ENCODE results near the gene SAMD14. TPM values are rescaled to one million over a fixed set of nuclear protein-coding genes. Genes with fewer than 3 reads are reported as not detected.

Gene SAMD14
- total and polyA plus RNA-seq, 2 donors (not counting 1 experiment from before 2014, with no cell fraction given), result 2.1 to 3.8 TPM

DNA sequence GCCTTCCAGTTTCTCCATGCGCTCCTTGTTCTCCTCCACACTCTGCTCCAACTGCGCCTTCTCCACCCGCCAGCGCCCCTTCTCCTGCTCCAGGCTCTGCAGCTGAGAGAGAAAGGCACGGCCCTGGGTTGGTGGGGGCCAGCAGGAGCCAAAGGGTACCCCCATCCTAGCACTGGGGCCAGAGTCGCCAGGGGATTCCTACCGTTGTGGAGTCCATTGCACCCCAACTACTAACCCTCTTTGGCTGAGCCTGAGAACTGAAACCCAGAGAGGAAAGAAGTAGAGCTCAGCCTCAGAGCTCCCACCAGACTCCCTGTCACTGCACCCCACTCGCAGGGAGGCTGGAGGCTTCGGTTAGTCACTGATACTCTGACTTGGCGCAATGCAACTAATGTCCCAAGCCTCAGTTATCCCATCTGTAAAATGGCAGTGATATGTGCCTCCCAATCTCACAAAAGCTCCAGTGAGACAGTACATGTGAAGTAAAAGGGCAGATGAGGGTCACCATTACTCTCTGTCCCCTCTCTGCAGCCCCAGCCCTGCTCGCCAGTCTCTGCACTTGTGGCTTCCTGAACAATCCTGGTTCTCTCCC is 6.2 kb upstream of the SAMD14 start:
- Histone ChIP-seq H4K20me1 (ENCODE audit: control insufficient read depth, extremely low read depth, insufficient read depth, low read length) (no peaks in the 10 kb centered on the region), H3K27ac (ENCODE audit: insufficient read depth, low read length) (no peak overlapping the region), H3K9ac (ENCODE audit: insufficient read depth, low read length) (no peak overlapping the region), H3K4me2 (ENCODE audit: extremely low read depth, insufficient read depth, low read length) (no peak overlapping the region), H3K9me3 (ENCODE audit: control insufficient read depth, insufficient read depth, low read depth, low read length) (no peaks in the 10 kb centered on the region), H3K36me3 (ENCODE audit: control insufficient read depth, insufficient read depth, low read length) (peaks cover 48% of the 10 kb centered on the region), H2AFZ (ENCODE audit: low read length) (no peak overlapping the region), H3K79me2 (ENCODE audit: control insufficient read depth, insufficient read depth, low read length) (no peaks in the 10 kb centered on the region), H3K4me3 (replicated peaks in 1 of 4; ENCODE audit: control extremely low read depth in 1 of 4, insufficient read depth in 1 of 4, low read depth in 3 of 4, low read length in 4 of 4) (no peak overlapping the region), H3K27me3 (ENCODE audit: control insufficient read depth, insufficient read depth, low read length) (no peaks in the 10 kb centered on the region), H3K4me1 (ENCODE audit: control insufficient read depth, extremely low read depth, insufficient read depth, low read length) (peaks cover 14% of the 10 kb centered on the region)
- no peak for DNase-seq (ENCODE audit: low read depth in 2 of 2)
- no peak for TF ChIP-seq EZH2 (IDR thresholded peaks at IDR 0.05; ENCODE audit: low read length, missing control alignments)
- TF ChIP-seq CTCF (conservative IDR thresholded peaks at IDR 0.05 in 1 of 2, IDR thresholded peaks at IDR 0.05 in 1 of 2; ENCODE audit: low read depth in 1 of 2, low read length in 2 of 2), result no peak

GRCh38 chr17:50135316-50136095 is 5.5 kb upstream of the SAMD14 start:
- no peak for DNase-seq (ENCODE audit: low read depth in 2 of 2)
- Histone ChIP-seq H3K79me2 (ENCODE audit: control insufficient read depth, insufficient read depth, low read length) (no peaks in the 10 kb centered on the region), H3K27ac (ENCODE audit: insufficient read depth, low read length) (no peak overlapping the region), H3K4me3 (replicated peaks in 1 of 4; ENCODE audit: control extremely low read depth in 1 of 4, insufficient read depth in 1 of 4, low read depth in 3 of 4, low read length in 4 of 4) (no peak overlapping the region), H3K9me3 (ENCODE audit: control insufficient read depth, insufficient read depth, low read depth, low read length) (no peaks in the 10 kb centered on the region), H3K4me1 (ENCODE audit: control insufficient read depth, extremely low read depth, insufficient read depth, low read length) (peaks cover 14% of the 10 kb centered on the region), H4K20me1 (ENCODE audit: control insufficient read depth, extremely low read depth, insufficient read depth, low read length) (no peaks in the 10 kb centered on the region), H3K36me3 (ENCODE audit: control insufficient read depth, insufficient read depth, low read length) (peaks cover 41% of the 10 kb centered on the region), H3K27me3 (ENCODE audit: control insufficient read depth, insufficient read depth, low read length) (no peaks in the 10 kb centered on the region), H2AFZ (ENCODE audit: low read length) (no peak overlapping the region), H3K4me2 (ENCODE audit: extremely low read depth, insufficient read depth, low read length) (no peak overlapping the region), H3K9ac (ENCODE audit: insufficient read depth, low read length) (no peak overlapping the region)
- TF ChIP-seq CTCF (conservative IDR thresholded peaks at IDR 0.05 in 1 of 2, IDR thresholded peaks at IDR 0.05 in 1 of 2; ENCODE audit: low read depth in 1 of 2, low read length in 2 of 2) (no peak), EZH2 (IDR thresholded peaks at IDR 0.05; ENCODE audit: low read length, missing control alignments) (no peak)

DNA sequence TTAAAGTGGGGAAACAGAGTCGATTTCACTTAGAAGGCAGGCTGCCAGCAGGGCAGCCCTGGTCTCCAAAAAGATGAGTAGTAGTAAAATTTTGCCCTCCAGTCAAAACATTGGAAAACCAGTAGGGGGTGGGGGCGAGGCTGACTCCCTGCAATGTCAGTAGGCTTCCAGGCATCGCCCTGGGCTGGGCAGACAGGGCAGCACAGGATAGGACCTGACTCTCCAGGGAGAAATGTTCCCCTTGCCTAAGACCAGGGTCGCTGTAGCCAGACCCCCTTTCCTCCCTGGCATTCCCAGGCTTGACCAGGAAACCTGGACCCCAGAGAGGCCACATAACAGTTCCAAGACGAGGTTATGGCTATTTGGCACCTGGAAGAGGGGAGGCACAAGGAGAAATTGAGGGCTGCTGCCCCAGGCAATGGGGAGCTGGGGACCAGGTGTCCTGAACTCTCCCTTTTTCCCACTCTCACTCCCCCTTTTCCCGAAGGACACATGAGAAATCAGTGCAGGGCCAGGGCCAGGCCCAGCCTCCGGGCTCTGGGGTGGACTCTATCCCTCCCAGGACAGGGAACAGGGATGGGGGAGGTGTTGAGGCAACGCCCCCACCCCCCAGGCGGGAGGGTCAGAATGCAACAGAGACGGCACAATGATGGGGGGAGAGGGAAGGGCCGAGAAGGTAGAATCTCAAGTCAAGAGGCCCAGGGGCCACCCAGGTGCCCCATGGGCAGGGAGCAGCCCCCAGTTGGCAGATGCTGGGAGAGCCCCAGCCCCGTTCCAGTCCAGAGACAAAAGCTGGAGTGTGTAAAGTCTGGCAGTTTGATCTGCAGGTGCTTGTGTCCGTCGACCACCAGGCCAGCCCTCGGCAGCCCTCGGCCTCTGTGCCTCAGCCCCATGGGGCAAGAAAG is 4.5 kb upstream of the SAMD14 start:
- H3K27ac ChIP-seq (ENCODE audit: insufficient read depth, low read length), result no peak overlapping the region
- H3K27me3 ChIP-seq (ENCODE audit: control insufficient read depth, insufficient read depth, low read length), result no peaks in the 10 kb centered on the region
- H2AFZ ChIP-seq (ENCODE audit: low read length), result no peak overlapping the region
- TF ChIP-seq CTCF (conservative IDR thresholded peaks at IDR 0.05 in 1 of 2, IDR thresholded peaks at IDR 0.05 in 1 of 2; ENCODE audit: low read depth in 1 of 2, low read length in 2 of 2) (peak in 1 of 2 donors; percentile 4), EZH2 (IDR thresholded peaks at IDR 0.05; ENCODE audit: low read length, missing control alignments) (no peak)
- no peak overlapping the region for H3K4me3 ChIP-seq (replicated peaks in 1 of 4; ENCODE audit: control extremely low read depth in 1 of 4, insufficient read depth in 1 of 4, low read depth in 3 of 4, low read length in 4 of 4)
- H3K9ac ChIP-seq (ENCODE audit: insufficient read depth, low read length), result no peak overlapping the region
- no peak for DNase-seq (ENCODE audit: low read depth in 2 of 2)
- H3K4me2 ChIP-seq (ENCODE audit: extremely low read depth, insufficient read depth, low read length), result no peak overlapping the region
- no peaks in the 10 kb centered on the region for H3K79me2 ChIP-seq (ENCODE audit: control insufficient read depth, insufficient read depth, low read length)
- H4K20me1 ChIP-seq (ENCODE audit: control insufficient read depth, extremely low read depth, insufficient read depth, low read length), result no peaks in the 10 kb centered on the region
- H3K9me3 ChIP-seq (ENCODE audit: control insufficient read depth, insufficient read depth, low read depth, low read length), result no peaks in the 10 kb centered on the region
- peaks cover 14% of the 10 kb centered on the region for H3K4me1 ChIP-seq (ENCODE audit: control insufficient read depth, extremely low read depth, insufficient read depth, low read length)
- peaks cover 32% of the 10 kb centered on the region for H3K36me3 ChIP-seq (ENCODE audit: control insufficient read depth, insufficient read depth, low read length)
